HG03139 (cell line): ENCODE measurements around the gene LMX1A.

Experiments used
- ATAC-seq: cut with Tn5 transposase; IDR thresholded peaks from one replicate; pipeline ENCODE4 v1.9.1; 2021; ENCODE audit not compliant: unreplicated experiment

The LMX1A gene

GRCh38 chr1:165276314-165276713 is 80.2 kb downstream of the LMX1A start:
- ATAC-seq = no peak

DNA sequence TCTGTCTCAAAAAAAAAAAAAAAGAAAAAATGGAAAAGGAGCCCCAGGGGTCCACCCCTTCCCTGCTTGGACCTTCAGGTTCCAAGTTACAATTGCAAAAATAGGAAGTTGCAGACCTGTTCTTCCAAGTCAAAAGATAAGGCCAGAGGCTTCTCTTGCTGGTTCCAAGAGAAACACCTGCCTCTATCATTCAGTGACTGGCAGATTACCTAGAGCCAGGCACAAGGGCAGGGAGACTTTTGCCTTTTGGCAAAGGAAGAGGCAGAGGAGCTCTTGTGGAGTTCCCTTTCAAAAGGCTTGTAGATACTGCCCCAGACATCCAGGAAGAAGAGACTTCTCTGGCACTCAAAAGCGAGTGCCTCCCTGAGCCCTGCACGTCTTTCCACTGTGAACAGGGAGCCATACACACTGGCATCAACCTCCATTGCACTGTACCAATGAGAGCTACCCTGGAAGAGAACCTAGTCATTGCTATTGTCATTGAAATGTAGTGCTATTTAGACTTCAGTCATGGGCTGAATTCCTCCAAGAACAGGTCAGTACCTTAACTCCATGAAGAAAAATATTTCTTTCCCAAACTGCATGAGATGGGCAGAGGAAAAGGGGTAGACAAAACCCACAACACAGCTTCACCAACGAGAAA is 91.2 kb downstream of the LMX1A start:
- ATAC-seq = no peak

DNA sequence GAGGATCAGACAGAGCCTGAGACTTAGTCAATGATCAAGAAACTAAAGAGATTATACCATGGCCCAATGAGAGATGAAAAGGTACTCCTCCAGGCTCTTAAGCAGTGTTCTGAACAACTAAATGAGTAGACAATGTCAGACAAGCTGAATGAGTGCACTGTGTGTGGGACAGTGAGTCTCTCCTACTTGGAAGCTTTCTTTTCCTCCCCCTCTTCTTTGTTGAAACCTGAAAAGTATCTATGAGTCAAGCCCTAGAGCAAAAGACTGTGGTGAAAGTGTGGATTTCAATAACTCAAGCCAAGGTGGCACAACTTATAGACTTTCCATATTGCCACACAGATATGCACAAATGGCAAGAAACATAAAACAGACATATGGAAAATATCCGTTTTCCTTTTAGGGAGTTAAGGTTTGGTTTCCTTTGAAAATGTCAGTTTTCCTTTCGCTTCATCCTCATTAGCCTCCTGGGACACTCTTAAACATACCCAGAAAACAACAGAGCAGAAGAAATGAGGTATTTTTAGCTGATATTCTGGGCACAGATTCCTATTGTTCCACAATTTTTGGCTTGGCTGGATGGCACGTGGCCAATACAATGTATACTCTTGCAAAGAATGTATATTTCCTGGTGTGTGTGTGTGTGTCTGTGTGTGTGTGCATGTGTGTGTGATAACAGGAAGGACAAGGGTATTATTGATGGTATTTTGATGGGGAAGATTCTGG is 96.6 kb downstream of the LMX1A start:
- ATAC-seq = no peak

DNA sequence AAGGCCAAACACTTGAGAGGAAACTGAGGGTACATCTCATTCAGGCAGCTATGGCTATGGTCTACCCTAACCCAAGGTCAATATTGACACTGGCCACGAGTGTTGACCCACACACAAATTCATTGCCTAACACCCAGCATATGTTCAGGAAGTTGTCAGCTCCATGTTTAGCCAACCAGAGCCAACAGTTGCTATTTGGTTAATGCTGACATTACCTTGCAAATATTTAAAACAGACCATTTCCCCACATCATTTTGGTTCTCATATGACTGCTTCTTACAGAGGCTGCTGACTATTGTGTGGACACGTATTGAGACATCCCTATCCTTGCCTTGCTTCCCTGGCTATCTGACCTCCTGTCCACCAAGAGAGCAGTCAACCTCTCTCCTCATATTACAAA is 97.3 kb downstream of the LMX1A start:
- ATAC-seq = no peak

GRCh38 chr1:165257969-165258459 is 98.5 kb downstream of the LMX1A start:
- ATAC-seq = peak; percentile 61

- ATAC-seq = no peak
These were observed 101.5 kb downstream of the LMX1A start for GRCh38 chr1:165254896-165255625.

GRCh38 chr1:165254376-165254775 is 102.1 kb downstream of the LMX1A start:
- ATAC-seq = no peak

GRCh38 chr1:165253818-165254254 is 102.7 kb downstream of the LMX1A start:
- no peak for ATAC-seq

- no peak for ATAC-seq
These were observed 107.4 kb downstream of the LMX1A start for GRCh38 chr1:165248969-165249571.

- ATAC-seq = no peak
These were observed 114.6 kb downstream of the LMX1A start for GRCh38 chr1:165241952-165242351.

DNA sequence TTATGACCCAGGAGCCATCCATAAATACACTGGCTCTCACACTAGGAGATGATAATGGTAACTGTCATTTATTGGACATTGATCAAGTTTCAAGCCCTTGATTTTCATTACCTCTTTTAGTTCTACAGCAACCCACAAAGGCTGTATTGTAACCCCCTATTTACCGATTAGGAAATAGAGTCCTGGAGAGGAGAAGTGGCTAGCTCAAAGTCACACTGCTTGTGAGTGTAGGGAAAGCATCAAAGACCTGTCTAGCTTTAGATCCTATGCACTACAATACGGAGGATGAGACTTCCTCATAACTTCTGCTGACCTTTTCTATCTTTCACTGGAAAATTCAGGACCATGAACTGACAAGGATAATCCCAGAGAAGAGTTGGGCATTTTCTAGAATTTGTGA is 115.2 kb downstream of the LMX1A start:
- ATAC-seq = no peak

GRCh38 chr1:165240492-165240891 is 116.0 kb downstream of the LMX1A start:
- ATAC-seq = no peak

- ATAC-seq = no peak
These were observed 116.6 kb downstream of the LMX1A start for GRCh38 chr1:165239873-165240272.

- ATAC-seq = no peak
These were observed 120.7 kb downstream of the LMX1A start for GRCh38 chr1:165235777-165236291.

- no peak for ATAC-seq
These were observed 121.2 kb downstream of the LMX1A start for GRCh38 chr1:165235155-165235776.

- no peak for ATAC-seq
These were observed 122.4 kb downstream of the LMX1A start for GRCh38 chr1:165234149-165234548.

DNA sequence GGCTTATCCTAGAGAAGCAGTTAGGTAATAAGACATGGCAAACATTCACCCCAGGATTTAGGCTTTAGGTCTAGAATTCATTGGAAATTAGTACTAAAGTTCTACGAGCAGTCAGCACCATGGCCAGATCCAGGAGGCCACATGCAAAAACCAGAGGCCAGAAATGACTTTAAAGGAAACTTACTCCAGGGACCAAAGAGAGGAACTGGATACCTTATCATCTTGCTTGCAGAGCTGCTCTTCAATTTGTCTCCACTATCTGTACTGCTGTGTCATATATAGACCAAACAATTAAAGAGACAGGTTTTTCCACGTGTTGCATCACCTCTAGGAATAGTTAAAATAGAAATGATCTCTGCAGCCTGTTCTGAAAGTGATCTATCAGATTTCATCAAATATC is 127.8 kb downstream of the LMX1A start:
- ATAC-seq = no peak

- no peak for ATAC-seq
These were observed 128.3 kb downstream of the LMX1A start for GRCh38 chr1:165228111-165228655.

DNA sequence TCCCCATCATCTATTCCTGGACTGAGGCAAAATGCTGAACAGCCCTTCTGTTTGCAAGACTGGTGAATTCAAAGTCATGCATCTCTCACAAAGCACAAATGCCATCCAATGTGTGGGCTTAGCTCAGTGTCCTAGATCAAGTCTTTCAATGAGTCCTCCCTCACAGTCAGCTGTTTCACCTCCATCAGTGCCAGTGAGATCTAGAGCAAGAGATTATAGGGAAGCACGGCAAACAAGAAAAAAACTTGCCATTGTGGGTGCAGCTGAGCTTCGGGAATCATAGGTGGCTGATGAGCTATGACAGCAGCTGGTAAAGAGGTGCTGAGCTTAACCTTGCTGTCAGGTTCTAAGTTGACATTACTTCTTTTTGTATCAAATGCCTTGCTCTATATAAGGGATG is 130.2 kb downstream of the LMX1A start:
- no peak for ATAC-seq

- ATAC-seq = no peak
These were observed 130.9 kb downstream of the LMX1A start for GRCh38 chr1:165225650-165226049.
